Retina (tissue), 1 donor: ENCODE results near the gene GNPTAB.

Experiments
- DNase-seq: peaks from one replicate; pipeline ENCODE4 v3.0.0-alpha.2; 2016

The GNPTAB gene

GRCh38 chr12:101802486-101802885 is 28.3 kb downstream of the GNPTAB start:
- DNase-seq: no peak

- no peak for DNase-seq
Observed at GRCh38 chr12:101799774-101800173, 31.0 kb downstream of the GNPTAB start.

- no peak for DNase-seq
Observed at GRCh38 chr12:101795786-101796185, 35.0 kb downstream of the GNPTAB start.

GRCh38 chr12:101795013-101795412 is 35.7 kb downstream of the GNPTAB start:
- DNase-seq: no peak

GRCh38 chr12:101794574-101794973 is 36.2 kb downstream of the GNPTAB start:
- no peak for DNase-seq

GRCh38 chr12:101793401-101793800 is 37.4 kb downstream of the GNPTAB start:
- no peak for DNase-seq

- DNase-seq: no peak
Observed at GRCh38 chr12:101792046-101792931, 38.5 kb downstream of the GNPTAB start.

GRCh38 chr12:101789171-101789570 is 41.6 kb downstream of the GNPTAB start:
- DNase-seq: no peak

GRCh38 chr12:101785671-101786070 is 45.1 kb downstream of the GNPTAB start:
- no peak for DNase-seq

- DNase-seq: no peak
Observed at GRCh38 chr12:101784376-101784775, 46.4 kb downstream of the GNPTAB start.

GRCh38 chr12:101783838-101784237 is 46.9 kb downstream of the GNPTAB start:
- DNase-seq: no peak

GRCh38 chr12:101783150-101783549 is 47.6 kb downstream of the GNPTAB start:
- DNase-seq: no peak

GRCh38 chr12:101782273-101782731 is 48.5 kb downstream of the GNPTAB start:
- DNase-seq: no peak

GRCh38 chr12:101781834-101782233 is 48.9 kb downstream of the GNPTAB start:
- no peak for DNase-seq

- no peak for DNase-seq
Observed at GRCh38 chr12:101780599-101780998, 50.2 kb downstream of the GNPTAB start.

GRCh38 chr12:101779626-101780025 is 51.1 kb downstream of the GNPTAB start:
- no peak for DNase-seq

- DNase-seq: no peak
Observed at GRCh38 chr12:101779200-101779599, 51.6 kb downstream of the GNPTAB start.

GRCh38 chr12:101777978-101778377 is 52.8 kb downstream of the GNPTAB start:
- DNase-seq: no peak

GRCh38 chr12:101777485-101777884 is 53.3 kb downstream of the GNPTAB start:
- no peak for DNase-seq

- no peak for DNase-seq
Observed at GRCh38 chr12:101775816-101776215, 54.9 kb downstream of the GNPTAB start.

- DNase-seq: peak; percentile 59
Observed at GRCh38 chr12:101773650-101774162, 57.1 kb downstream of the GNPTAB start.

GRCh38 chr12:101772012-101772775 is 58.6 kb downstream of the GNPTAB start:
- DNase-seq: no peak

GRCh38 chr12:101769865-101770264 is 60.9 kb downstream of the GNPTAB start:
- DNase-seq: no peak

GRCh38 chr12:101768781-101769180 is 62.0 kb downstream of the GNPTAB start:
- DNase-seq: no peak
